ENCODE results near the gene CLN5.
"Not testable (repeated sequence)": the region's sequence is repeated elsewhere in the genome, so short reads cannot be mapped to it uniquely, and the experiment has no call there.

The CLN5 gene

DNA sequence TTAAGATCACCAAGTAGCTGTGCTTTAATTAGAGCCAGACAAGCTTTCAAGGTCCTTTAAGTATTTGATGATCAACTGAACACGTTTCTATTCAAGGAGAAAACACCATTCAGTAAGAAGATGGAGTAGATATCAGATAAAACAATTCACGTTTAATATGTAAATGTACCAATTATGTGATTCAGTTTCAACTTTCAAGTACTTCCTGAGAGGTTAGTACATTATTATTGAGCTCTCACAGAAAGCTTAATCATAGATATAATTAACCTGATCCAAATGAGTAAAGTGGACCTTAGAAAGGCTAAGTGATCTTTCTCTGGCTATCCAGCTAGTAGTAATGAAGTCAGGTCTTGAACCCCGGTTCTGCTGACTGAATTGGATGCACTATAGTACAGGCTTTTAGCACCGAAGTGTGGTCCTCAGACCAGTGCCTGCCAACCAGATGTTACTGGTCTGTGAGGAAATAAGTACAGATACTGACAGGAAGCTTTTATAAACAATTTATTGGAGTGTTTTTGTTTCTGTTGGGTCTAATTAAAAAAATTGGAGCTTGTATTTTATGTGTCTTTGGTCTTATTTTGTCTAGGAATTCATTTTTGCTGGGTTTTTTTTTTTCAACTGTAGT lies 10.2 kb downstream of the CLN5 start:
- DNase-seq (ENCODE audit: low spot score) = no peak
- in situ Hi-C loops (cut with MboI; ENCODE audit: low pct_unique_long_range_greater_than_20kb, low sequenced_read_pairs, unreplicated experiment) = no loop called here
- TF ChIP-seq, protein P1, sequence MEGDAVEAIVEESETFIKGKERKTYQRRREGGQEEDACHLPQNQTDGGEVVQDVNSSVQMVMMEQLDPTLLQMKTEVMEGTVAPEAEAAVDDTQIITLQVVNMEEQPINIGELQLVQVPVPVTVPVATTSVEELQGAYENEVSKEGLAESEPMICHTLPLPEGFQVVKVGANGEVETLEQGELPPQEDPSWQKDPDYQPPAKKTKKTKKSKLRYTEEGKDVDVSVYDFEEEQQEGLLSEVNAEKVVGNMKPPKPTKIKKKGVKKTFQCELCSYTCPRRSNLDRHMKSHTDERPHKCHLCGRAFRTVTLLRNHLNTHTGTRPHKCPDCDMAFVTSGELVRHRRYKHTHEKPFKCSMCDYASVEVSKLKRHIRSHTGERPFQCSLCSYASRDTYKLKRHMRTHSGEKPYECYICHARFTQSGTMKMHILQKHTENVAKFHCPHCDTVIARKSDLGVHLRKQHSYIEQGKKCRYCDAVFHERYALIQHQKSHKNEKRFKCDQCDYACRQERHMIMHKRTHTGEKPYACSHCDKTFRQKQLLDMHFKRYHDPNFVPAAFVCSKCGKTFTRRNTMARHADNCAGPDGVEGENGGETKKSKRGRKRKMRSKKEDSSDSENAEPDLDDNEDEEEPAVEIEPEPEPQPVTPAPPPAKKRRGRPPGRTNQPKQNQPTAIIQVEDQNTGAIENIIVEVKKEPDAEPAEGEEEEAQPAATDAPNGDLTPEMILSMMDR (IDR thresholded peaks at IDR 0.05; ENCODE audit: extremely low read depth, insufficient read depth, missing control alignments) = no peak

DNA sequence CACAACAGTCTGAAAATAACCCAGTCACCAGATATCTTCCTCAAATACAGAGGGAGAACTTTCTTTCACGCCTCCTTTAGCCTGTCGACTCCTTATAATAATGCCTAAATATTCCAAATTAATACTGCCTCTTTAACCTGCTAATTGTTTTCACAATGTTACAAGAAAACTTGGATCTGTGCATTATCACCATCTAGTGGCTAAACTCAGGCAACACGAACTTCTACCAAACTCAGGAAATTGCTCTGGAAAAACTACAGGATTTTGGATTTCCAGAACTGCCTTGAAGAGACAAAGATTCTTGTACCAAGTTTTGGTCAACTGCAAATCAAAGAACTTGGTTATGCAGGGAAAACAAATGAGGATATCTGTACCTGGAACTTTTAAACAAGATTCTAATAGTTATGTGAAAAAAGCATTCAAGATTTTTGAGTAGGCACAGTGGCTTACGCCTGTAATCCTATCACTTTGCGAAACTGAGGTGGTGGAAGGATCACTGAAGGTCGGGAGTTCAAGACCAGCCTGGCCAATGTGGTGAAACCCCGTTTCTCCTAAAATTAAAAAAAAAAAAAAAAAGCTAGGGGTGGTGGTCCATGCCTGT lies 10.8 kb downstream of the CLN5 start:
- in situ Hi-C loops (cut with MboI; ENCODE audit: low pct_unique_long_range_greater_than_20kb, low sequenced_read_pairs, unreplicated experiment) = no loop called here
- TF ChIP-seq, protein P1 (IDR thresholded peaks at IDR 0.05; ENCODE audit: extremely low read depth, insufficient read depth, missing control alignments) = peak; percentile 61
- no peak for DNase-seq (ENCODE audit: low spot score)

DNA sequence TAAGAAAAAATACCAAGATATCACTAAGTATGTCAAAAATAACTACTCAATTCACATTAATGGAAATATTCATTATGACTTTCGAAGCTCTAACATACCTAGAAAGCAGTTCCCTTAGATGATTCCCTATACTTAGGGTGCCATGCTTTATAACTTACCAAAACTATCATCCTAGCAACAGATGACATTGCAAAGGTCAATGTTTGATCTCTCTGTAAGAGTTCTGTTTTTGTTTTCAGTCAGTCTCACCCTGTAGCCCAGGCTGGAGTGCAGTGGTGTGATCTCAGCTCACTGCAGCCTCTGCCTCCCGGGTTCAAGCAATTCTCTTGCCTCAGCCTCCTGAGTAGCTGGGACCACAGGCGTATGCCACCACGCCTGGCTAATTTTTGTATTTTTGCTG lies 16.5 kb downstream of the CLN5 start:
- DNase-seq (ENCODE audit: low spot score); in situ Hi-C loops (cut with MboI; ENCODE audit: low pct_unique_long_range_greater_than_20kb, low sequenced_read_pairs, unreplicated experiment): not testable (repeated sequence)

DNA sequence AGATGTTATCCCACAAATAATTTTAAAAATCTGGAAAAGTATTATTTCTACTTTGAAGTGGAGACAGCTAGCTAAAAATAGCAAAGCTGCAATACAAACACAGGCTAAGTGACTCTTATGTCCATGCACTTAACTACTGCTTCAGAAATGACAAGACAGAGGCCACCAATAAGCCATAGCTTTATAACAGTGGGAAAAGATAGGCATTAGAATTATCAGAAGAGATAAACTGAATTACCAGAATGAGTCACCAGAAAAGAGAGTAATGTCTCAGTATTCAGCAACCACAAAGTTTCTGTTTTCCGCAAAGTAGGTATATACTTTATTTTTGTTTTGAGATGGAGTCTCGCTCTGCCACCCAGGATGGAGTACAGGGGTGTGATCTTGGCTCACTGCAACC lies 17.1 kb downstream of the CLN5 start:
- DNase-seq (ENCODE audit: low spot score) = no peak
- in situ Hi-C loops (cut with MboI; ENCODE audit: low pct_unique_long_range_greater_than_20kb, low sequenced_read_pairs, unreplicated experiment) = no loop called here
- TF ChIP-seq, protein P1 (IDR thresholded peaks at IDR 0.05; ENCODE audit: extremely low read depth, insufficient read depth, missing control alignments) = no peak

DNA sequence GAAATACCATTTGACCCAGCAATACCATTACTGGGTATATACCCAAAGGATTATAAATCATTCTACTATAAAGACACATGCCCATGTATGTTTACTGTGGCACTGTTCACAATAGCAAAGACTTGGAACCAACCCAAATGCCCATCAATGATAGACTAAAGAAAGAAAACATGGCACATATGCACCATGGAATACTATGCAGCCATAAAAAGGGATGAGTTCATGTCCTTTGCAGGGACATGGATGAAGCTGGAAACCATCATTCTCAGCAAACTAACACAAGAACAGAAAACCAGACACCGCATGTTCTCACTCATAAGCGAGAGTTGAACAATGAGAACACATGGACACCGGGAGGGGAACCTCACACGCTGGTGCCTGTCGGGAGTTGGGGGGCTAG lies 17.8 kb downstream of the CLN5 start:
- in situ Hi-C loops (cut with MboI; ENCODE audit: low pct_unique_long_range_greater_than_20kb, low sequenced_read_pairs, unreplicated experiment); DNase-seq (ENCODE audit: low spot score): not testable (repeated sequence)

DNA sequence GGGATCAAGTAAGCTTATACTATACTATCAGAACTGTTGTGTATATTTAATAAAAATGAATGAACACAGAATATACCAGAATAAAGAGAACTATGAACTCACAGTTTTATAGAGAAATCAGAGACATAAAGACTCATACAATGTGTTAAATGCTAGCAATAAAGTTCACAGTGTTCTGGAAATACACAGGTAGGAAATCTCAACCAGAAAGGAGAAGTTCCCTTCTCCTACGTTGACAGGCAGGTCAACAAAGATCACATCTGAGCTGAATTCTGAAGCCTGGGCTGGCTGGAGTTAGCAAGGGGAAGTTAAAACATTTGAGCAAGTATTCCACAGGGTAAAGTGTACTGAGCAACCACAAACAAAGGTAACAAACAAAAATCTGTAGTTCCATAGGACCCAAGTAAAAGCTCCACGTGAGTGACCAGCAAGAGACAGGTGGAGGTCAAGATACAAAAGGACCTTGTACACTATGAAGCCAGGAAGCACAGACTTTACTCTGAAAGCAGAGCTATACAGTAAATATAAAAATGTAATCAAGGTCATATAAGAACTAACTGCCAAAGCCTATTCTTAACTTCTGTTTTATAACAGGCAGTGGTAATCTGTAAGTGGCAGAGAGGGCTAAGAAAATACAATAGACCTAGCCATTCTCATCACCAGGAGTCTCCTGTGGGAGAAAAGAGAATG lies 22.1 kb downstream of the CLN5 start:
- in situ Hi-C loops (cut with MboI; ENCODE audit: low pct_unique_long_range_greater_than_20kb, low sequenced_read_pairs, unreplicated experiment) = no loop called here
- no peak for DNase-seq (ENCODE audit: low spot score)

DNA sequence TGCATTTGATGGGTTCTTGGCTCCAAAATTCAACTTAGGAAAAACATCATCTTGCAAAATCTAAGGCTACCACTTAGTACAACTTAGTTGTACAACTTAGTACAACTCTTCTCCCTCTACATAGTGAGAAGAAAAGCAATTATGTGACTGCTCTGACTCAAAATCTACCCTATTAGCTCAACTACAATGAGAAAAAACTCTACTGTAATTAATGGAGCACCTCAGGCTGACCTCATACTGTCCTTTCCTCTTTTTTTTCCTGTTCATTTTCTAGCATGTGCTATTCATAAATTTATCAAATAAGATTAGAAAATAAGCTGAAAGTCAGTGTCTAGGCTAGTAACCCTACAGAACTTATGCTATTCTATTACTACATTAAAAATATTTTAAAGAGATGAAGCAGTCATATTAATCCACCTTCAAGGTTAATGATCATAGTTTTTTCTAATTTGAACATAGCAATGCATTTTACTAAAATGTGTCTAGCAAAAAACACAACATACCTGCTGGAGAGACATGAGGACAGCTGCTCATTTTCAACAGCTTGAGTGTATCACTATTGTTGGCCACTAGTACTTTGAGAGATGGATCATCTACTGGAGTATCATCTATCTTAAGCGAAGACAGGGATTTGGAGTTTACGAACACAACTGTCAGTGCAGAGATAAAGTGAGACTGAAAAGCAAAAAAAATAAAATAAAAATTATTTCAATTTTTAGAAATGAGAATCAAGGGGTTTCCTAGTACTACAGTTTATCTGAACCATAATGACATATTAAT lies 23.2 kb downstream of the CLN5 start:
- no peak for DNase-seq (ENCODE audit: low spot score)
- in situ Hi-C loops (cut with MboI; ENCODE audit: low pct_unique_long_range_greater_than_20kb, low sequenced_read_pairs, unreplicated experiment) = no loop called here
- TF ChIP-seq, protein P1 (IDR thresholded peaks at IDR 0.05; ENCODE audit: extremely low read depth, insufficient read depth, missing control alignments) = no peak

More for the DNA sequence above, 22.1 kb downstream of the CLN5 start:
- TF ChIP-seq, protein P1 (IDR thresholded peaks at IDR 0.05; ENCODE audit: extremely low read depth, insufficient read depth, missing control alignments) = no peak

Measured in GM13977 (cell line).